Astrocyte of the cerebellum (primary cell): ENCODE data around the gene WSCD1.

Experiments used
- DNase-seq: peaks from one replicate; pipeline ENCODE4 v3.0.0-alpha.2; 2011; ENCODE audit warnings: low read depth
- H3K4me3 ChIP-seq: 2 replicates; pipeline ENCODE4 v1.5.1; 2011; ENCODE audit warnings: mild to moderate bottlenecking, low read depth, low read length, moderate library complexity
- CTCF ChIP-seq: IDR thresholded peaks from 2 replicates; pipeline ENCODE4 v1.5.1; 2012; ENCODE audit warnings: low read length, low read depth, moderate library complexity, mild to moderate bottlenecking; ENCODE audit errors: missing control alignments
- in situ Hi-C: cut with HindIII; loops from 2 replicates; pipeline ENCODE4 v1.10.0; 2017; ENCODE audit warnings: low sequenced_read_pairs

WSCD1 gene

GRCh38 chr17:6086603-6087400, 16.6 kb downstream of the WSCD1 start:
- TF ChIP-seq CTCF = no peak

GRCh38 chr17:6088141-6088540, 18.0 kb downstream of the WSCD1 start:
- in situ Hi-C loops = no loop called here
- no peak overlapping the region for H3K4me3 ChIP-seq
- DNase-seq = no peak
- no peak for TF ChIP-seq CTCF

More at GRCh38 chr17:6086603-6087400, 16.6 kb downstream of the WSCD1 start:
- no peak overlapping the region for H3K4me3 ChIP-seq
- no peak for DNase-seq
- in situ Hi-C loops = no loop called here

GRCh38 chr17:6090253-6090652, 20.1 kb downstream of the WSCD1 start:
- H3K4me3 ChIP-seq = no peak overlapping the region
- TF ChIP-seq CTCF = no peak
- DNase-seq = no peak
- in situ Hi-C loops = no loop called here

GRCh38 chr17:6092182-6092902, 22.2 kb downstream of the WSCD1 start:
- H3K4me3 ChIP-seq = no peak overlapping the region
- no peak for DNase-seq
- in situ Hi-C loops = no loop called here
- no peak for TF ChIP-seq CTCF

DNA sequence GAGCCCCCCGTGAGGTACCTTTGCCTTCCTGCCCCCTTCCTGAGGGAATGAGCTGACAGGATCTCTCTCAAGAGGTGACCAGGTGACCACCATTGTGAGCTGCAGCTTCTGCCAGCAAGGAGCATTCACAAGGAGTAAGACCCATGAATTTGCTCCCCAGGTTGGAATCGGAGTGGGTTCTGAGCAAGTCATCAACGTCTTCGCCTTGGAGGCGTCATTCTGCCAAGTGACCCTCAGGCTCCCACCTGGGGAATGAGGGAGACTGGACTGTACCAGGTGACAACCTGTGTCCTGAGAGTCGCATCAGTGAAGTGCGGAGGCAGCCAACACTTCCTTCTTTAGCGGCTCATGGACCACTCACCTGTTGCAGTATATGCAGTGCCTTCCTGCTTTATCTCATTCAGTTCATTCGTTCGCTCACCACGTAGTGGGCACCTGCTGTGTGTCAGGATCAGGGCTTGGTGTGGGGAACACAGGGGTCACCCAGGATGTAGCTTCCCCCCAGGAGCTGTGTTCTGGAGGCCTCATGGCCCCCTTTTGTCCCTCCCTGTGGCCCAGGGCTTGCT, 22.8 kb downstream of the WSCD1 start:
- H3K4me3 ChIP-seq = no peak overlapping the region
- in situ Hi-C loops = no loop called here
- no peak for DNase-seq
- TF ChIP-seq CTCF = no peak

DNA sequence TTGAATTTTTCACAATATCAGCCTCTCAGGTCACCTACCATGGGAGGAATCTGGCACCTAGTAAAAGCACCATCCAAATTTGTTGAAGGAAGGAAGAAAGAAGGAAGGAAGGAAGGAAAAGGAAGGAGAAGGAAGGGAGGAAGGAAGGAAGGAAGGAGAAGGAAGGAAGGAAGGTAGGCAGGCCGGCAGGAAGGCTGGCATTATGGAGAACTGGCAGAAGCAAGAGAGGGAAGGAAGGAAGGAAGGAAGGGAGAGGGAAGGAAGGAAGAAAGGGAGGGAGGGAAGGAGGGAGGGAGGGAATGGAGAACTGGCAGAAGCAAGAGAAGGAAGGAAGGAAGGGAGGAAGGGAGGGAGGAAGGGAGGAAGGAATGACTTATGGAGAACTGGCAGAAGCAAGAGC, 24.3 kb downstream of the WSCD1 start:
- TF ChIP-seq CTCF = no peak
- H3K4me3 ChIP-seq = no peak overlapping the region
- in situ Hi-C loops = no loop called here
- no peak for DNase-seq
